G401 (cell line): ENCODE data around the gene FGD6. TPM values are rescaled to one million over a fixed set of nuclear protein-coding genes. Genes with fewer than 3 reads are reported as not detected.

Experiments
- DNase-seq: peaks from one replicate; pipeline ENCODE4 v3.0.0-alpha.2; 2015; ENCODE audit warnings: low spot score
- in situ Hi-C: cut with HindIII; loops from 2 replicates; pipeline ENCODE4 v1.10.0; 2016; ENCODE audit warnings: low sequenced_read_pairs, mixed read lengths
- total RNA-seq: library from RNA; depleted of rRNA; stranded (reverse); fragments of >200 nt; shearing (Covaris generic); gene quantifications from 2 replicates; pipeline ENCODE4 v1.2.3, GENCODE V29; 2014; rRNA removed

FGD6 gene
- total RNA-seq, 1 experiment from 2014 or later, result 3.9 TPM

GRCh38 chr12:95066091-95066855 lies 151.0 kb downstream of the FGD6 start:
- in situ Hi-C loops, result no loop called here
- DNase-seq, result no peak

GRCh38 chr12:95060951-95061350 lies 156.3 kb downstream of the FGD6 start:
- DNase-seq, result no peak
- in situ Hi-C loops, result no loop called here

DNA sequence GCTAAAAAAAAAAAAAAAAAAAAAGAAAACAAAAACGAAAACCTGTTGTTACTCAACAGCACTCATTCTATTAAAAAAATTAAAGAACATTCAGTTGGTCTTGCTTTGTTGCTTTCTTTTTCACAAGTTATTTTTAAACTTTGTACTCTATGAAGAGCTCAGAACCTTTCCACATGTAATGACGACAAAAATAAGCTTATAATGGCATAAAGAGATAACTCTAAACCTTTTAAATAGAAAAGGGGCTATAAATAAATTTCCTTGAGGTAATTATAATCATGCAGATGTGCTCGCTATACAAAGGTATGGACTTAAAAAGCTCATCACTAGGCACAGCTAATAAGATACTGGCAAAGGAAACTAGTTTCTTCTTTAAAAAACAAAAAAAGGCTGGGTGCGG lies 157.3 kb downstream of the FGD6 start:
- in situ Hi-C loops, result no loop called here
- DNase-seq, result no peak

GRCh38 chr12:95057424-95057823 lies 159.8 kb downstream of the FGD6 start:
- no peak for DNase-seq
- in situ Hi-C loops, result no loop called here

DNA sequence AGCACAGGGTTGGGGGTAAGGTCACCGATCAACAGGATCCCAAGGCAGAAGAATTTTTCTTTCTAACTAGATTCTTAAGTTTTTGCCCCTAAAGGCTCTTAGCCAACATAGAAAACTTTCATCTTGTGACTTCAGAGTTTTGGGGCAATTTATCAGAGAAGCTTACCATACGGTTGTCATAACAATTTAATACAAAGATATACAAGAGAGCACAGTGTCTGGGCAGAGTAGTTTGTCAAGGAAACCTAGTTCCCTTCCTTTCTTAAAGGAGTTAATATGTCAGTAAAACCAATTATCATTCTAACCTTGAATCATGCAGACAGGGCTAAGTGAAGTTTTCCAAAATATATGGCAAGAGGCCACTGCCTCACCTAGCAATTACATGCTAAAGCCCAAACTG lies 162.2 kb downstream of the FGD6 start:
- no peak for DNase-seq

GRCh38 chr12:95054206-95054605 lies 163.1 kb downstream of the FGD6 start:
- DNase-seq, result peak; percentile 43
- in situ Hi-C loops, result no loop called here

More for the DNA sequence above, 162.2 kb downstream of the FGD6 start:
- in situ Hi-C loops, result no loop called here

DNA sequence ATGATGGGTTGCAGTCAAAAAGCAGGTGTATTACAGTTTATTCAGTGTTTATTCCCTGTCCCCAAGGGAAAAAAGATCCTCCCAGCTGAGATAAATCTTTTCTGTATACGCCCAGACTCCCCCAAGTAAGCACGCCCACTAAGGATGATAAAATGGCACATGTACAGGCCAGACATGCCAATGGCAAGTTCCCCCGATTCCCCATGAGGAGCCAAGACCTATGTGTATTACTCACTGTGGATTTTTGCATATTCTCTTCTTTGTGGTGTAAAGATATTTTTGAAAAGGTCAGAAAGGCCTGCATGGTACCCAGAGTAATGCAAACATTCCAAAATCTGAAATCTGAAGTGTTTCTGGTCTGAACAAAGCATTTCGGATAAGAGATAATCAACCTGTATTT lies 166.0 kb downstream of the FGD6 start:
- no peak for DNase-seq
- in situ Hi-C loops, result no loop called here

GRCh38 chr12:95037906-95038305 lies 179.4 kb downstream of the FGD6 start:
- DNase-seq, result no peak
- in situ Hi-C loops, result no loop called here

GRCh38 chr12:95034750-95035149 lies 182.5 kb downstream of the FGD6 start:
- in situ Hi-C loops, result no loop called here
- DNase-seq, result no peak

Other genes with a start within 250 kb of the FGD6 start
- gene NDUFA12, start 213.8 kb downstream of the FGD6 start, total RNA-seq, result 219 and 243 TPM in 2 replicates
- 74.2 and 102 TPM in 2 replicates for gene NR2C1, start 143.8 kb downstream of the FGD6 start, total RNA-seq
- 32.2 and 50.3 TPM in 2 replicates for gene VEZT, start 340 bp upstream of the FGD6 start, total RNA-seq